SKM-1 treated with dmso at 0.1 percent for 144 hours (cell line): ENCODE results near the gene RSF1.

ENCODE experiments used
- DNase-seq: peaks from one replicate; lab custom pipeline; 2025; ENCODE audit not compliant: unreplicated experiment; lab: John Stamatoyannopoulos, UW

Gene RSF1

GRCh38 chr11:77695417-77695816 is 125.1 kb downstream of the RSF1 start:
- no peak for DNase-seq

- no peak for DNase-seq
Observed at GRCh38 chr11:77690649-77691048, 129.9 kb downstream of the RSF1 start.

GRCh38 chr11:77687088-77687487 is 133.4 kb downstream of the RSF1 start:
- no peak for DNase-seq

- DNase-seq, result no peak
Observed at GRCh38 chr11:77677138-77677537, 143.4 kb downstream of the RSF1 start.

- DNase-seq, result no peak
Observed at GRCh38 chr11:77672264-77672663, 148.3 kb downstream of the RSF1 start.

- no peak for DNase-seq
Observed at GRCh38 chr11:77669848-77670511, 150.5 kb downstream of the RSF1 start.

- no peak for DNase-seq
Observed at GRCh38 chr11:77668760-77669159, 151.8 kb downstream of the RSF1 start.

GRCh38 chr11:77665240-77665965 is 155.1 kb downstream of the RSF1 start:
- DNase-seq, result no peak

GRCh38 chr11:77661670-77662069 is 158.9 kb downstream of the RSF1 start:
- no peak for DNase-seq

- DNase-seq, result peak; percentile 33
Observed at GRCh38 chr11:77660947-77661346, 159.6 kb downstream of the RSF1 start.

- no peak for DNase-seq
Observed at GRCh38 chr11:77658213-77659013, 162.1 kb downstream of the RSF1 start.

GRCh38 chr11:77656362-77656761 is 164.2 kb downstream of the RSF1 start:
- no peak for DNase-seq

GRCh38 chr11:77654770-77655434 is 165.6 kb downstream of the RSF1 start:
- DNase-seq, result no peak

- DNase-seq, result no peak
Observed at GRCh38 chr11:77650123-77650522, 170.4 kb downstream of the RSF1 start.

- DNase-seq, result no peak
Observed at GRCh38 chr11:77647654-77648305, 172.7 kb downstream of the RSF1 start.

GRCh38 chr11:77644887-77645286 is 175.6 kb downstream of the RSF1 start:
- DNase-seq, result no peak

- no peak for DNase-seq
Observed at GRCh38 chr11:77642228-77642627, 178.3 kb downstream of the RSF1 start.

GRCh38 chr11:77637345-77638165 is 183.0 kb downstream of the RSF1 start, which contains the start of gene CLNS1A:
CLNS1A (minus strand) TSS chr11:77637794; CDS start chr11:77637714, 80 bp downstream.
- DNase-seq, result peak; percentile 96

GRCh38 chr11:77636731-77637344 is 183.7 kb downstream of the RSF1 start:
- peak; percentile 13 for DNase-seq
